GM10266 (cell line): Measurements from ENCODE around the gene PRCC.

Experiments used
- DNase-seq: peaks from one replicate; pipeline ENCODE4 v3.0.0; 2012; ENCODE audit errors: extremely low spot score
- CTCF ChIP-seq: IDR thresholded peaks from 2 replicates; pipeline ENCODE4 v1.5.1; 2012; ENCODE audit warnings: mild to moderate bottlenecking, low read depth; ENCODE audit not compliant: control insufficient read depth, insufficient read depth; ENCODE audit errors: missing control alignments

PRCC gene

GRCh38 chr1:156727926-156728598, 39.3 kb upstream of the PRCC start, which contains the start of gene METTL25B:
Gene METTL25B, plus strand, starts transcription at chr1:156728469. Its CDS starts 636 bp downstream, at chr1:156729105.
- peak; percentile 76 for DNase-seq
- no peak for TF ChIP-seq CTCF

GRCh38 chr1:156728599-156729462, 38.5 kb upstream of the PRCC start, which contains the start of gene ISG20L2:
Gene ISG20L2, minus strand, starts transcription at chr1:156728766. Its CDS starts 1,114 bp downstream, at chr1:156727652.
- no peak for TF ChIP-seq CTCF
- DNase-seq: peak; percentile 94

- no peak for TF ChIP-seq CTCF
- DNase-seq: no peak
These were observed 33.2 kb upstream of the PRCC start for GRCh38 chr1:156733989-156734584.

- DNase-seq: no peak
- no peak for TF ChIP-seq CTCF
These were observed 28.9 kb upstream of the PRCC start for GRCh38 chr1:156738407-156738806.

- TF ChIP-seq CTCF: no peak
- no peak for DNase-seq
These were observed 28.4 kb upstream of the PRCC start for GRCh38 chr1:156738916-156739315.

GRCh38 chr1:156740237-156740740, 27.0 kb upstream of the PRCC start:
- TF ChIP-seq CTCF: no peak
- no peak for DNase-seq
